Spleen (tissue), 11 donors: Measurements from ENCODE around the gene NSFL1C. TPM values are rescaled to one million over a fixed set of nuclear protein-coding genes. Genes with fewer than 3 reads are reported as not detected.

ENCODE experiments used
- DNase-seq: peaks from one replicate; pipeline ENCODE4 v3.0.0-alpha.2; 2020
- H3K27ac ChIP-seq, 8 donors: fragments of 200-600 bp; sonication (generic) in 7 of 8; 1 replicate in 4 of 8; 2 replicates in 4 of 8; pipeline versions ENCODE4 v1.5.0 to v1.8.0; 2016 to 2021; ENCODE audit warnings: inconsistent platforms in 4 of 8, mild to moderate bottlenecking in 4 of 8, moderate library complexity in 1 of 8
- H3K27me3 ChIP-seq, 7 donors: fragments of 200-600 bp; sonication (generic) in 6 of 7; replicated peaks in 1 of 7; 1 replicate in 4 of 7; 2 replicates in 3 of 7; pipeline versions ENCODE4 v1.5.0 to v1.8.0; 2016 to 2021; ENCODE audit warnings: inconsistent platforms in 3 of 7, mild to moderate bottlenecking in 1 of 7
- H3K36me3 ChIP-seq, 6 donors: fragments of 200-600 bp; sonication (generic) in 5 of 6; 1 replicate in 4 of 6; 2 replicates in 2 of 6; pipeline versions ENCODE4 v1.5.0 to v1.8.0; 2016 to 2021; ENCODE audit warnings: inconsistent platforms in 2 of 6
- H3K4me1 ChIP-seq, 6 donors: fragments of 200-600 bp; sonication (generic) in 5 of 6; 1 replicate in 3 of 6; 2 replicates in 3 of 6; pipeline versions ENCODE4 v1.5.0 to v1.8.0; 2016 to 2021; ENCODE audit warnings: inconsistent platforms in 3 of 6
- H3K4me3 ChIP-seq, 8 donors: fragments of 200-600 bp; sonication (generic) in 7 of 8; 1 replicate in 4 of 8; 2 replicates in 4 of 8; pipeline versions ENCODE4 v1.5.0 to v1.8.0; 2016 to 2021; ENCODE audit warnings: inconsistent platforms in 4 of 8, mild to moderate bottlenecking in 4 of 8, moderate library complexity in 2 of 8
- H3K9me3 ChIP-seq, 8 donors: fragments of 200-600 bp; sonication (generic) in 7 of 8; 1 replicate in 4 of 8; 2 replicates in 4 of 8; pipeline versions ENCODE4 v1.5.0 to v1.8.0; 2016 to 2021; ENCODE audit warnings: inconsistent platforms in 4 of 8
- CTCF ChIP-seq, 11 experiments: fragments of 200-600 bp in 7 of 11; fragments of 450-650 bp in 4 of 11; sonication (generic) in 4 of 11; IDR thresholded peaks in 8 of 11; conservative IDR thresholded peaks in 3 of 11; 1 replicate in 7 of 11; 2 replicates in 4 of 11; pipeline versions ENCODE4 v1.4.0 to v1.8.0; 2016 to 2021; ENCODE audit warnings: antibody characterized with exemption in 11 of 11, inconsistent platforms in 4 of 11, mild to moderate bottlenecking in 1 of 11
- POLR2A ChIP-seq, 3 donors: fragments of 450-650 bp; IDR thresholded peaks; one replicate each; pipeline ENCODE4 v1.5.1; 2017; ENCODE audit warnings: antibody characterized with exemption in 3 of 3, mild to moderate bottlenecking in 1 of 3
- POLR2AphosphoS5 ChIP-seq, 3 donors: sonication (generic); formaldehyde crosslinking; IDR thresholded peaks; one replicate each; pipeline ENCODE4 v1.5.1; 2017; ENCODE audit warnings: antibody characterized with exemption in 3 of 3
- WGBS, 5 donors: extraction: QIAGEN DNeasy Blood & Tissue Kit in 3 of 5; methylation state at CpG; one replicate each; pipeline versions ENCODE4 v1.1.5 to v1.1.7; 2013 to 2018; 5-methylcytosine and 5-hydroxymethylcytosine counted together
- intact Hi-C: fragments of 100-400 bp; cut with DNase I; formaldehyde crosslinking; loops from one replicate; pipeline ENCODE4 v1.15.0; 2023; ENCODE audit warnings: low total_unique reads
- polyA plus RNA-seq, 3 donors: library from polyadenylated mRNA; stranded (reverse); fragments of 200-250 nt; gene quantifications; one replicate each; pipeline ENCODE4 v1.2.1, GENCODE V29; 2013
- total RNA-seq, 7 donors: library from RNA; depleted of rRNA in 3 of 7; stranded (reverse); fragments of >200 nt in 3 of 7; fragmentation: NEBNext Ultra II Directional in 4 of 7; extraction: Animal tissue kit (Norgen Biotek cat#: 25700) in 4 of 7; gene quantifications; one replicate each; pipeline versions ENCODE4 v1.1.0 to v1.2.1, GENCODE V29; 2016 to 2021
- donor health status: healthy with polysubstance abuse.
- donor health status: DM: no; HTN: no; CAD: no; lungs with moderate emphysema.
- donor health status: DM: no; HTN: no; CAD: no.
- donor health status: Bipolar disorder and iron deficiency.
- donor health status: healthy.
- donor health status: DM: no; HTN: no; CAD: no.
- donor health status: DM: yes; HTN: yes; CAD: no.

The NSFL1C gene
- total and polyA plus RNA-seq, 10 donors, result 37.1 to 88.5 (median 66.3) TPM

- TF ChIP-seq POLR2AphosphoS5 (IDR thresholded peaks at IDR 0.05) (no peak), CTCF (IDR thresholded peaks at IDR 0.05 in 8 of 11, conservative IDR thresholded peaks at IDR 0.05 in 3 of 11) (peak in 4 of 11 experiments; percentile 9 to 37 (median 28)), POLR2A (IDR thresholded peaks at IDR 0.05) (no peak)
- no peak overlapping the region for H3K27ac ChIP-seq
- no peak for DNase-seq
- H3K4me3 ChIP-seq, result no peak overlapping the region
- no peaks in the 10 kb centered on the region for H3K9me3 ChIP-seq
- H3K27me3 ChIP-seq, result no peaks in the 10 kb centered on the region
- peaks cover 12 to 65% (median 47%) of the 10 kb centered on the region in 6 donors for H3K36me3 ChIP-seq
- peaks cover 5 to 34% (median 14%) of the 10 kb centered on the region in 6 donors for H3K4me1 ChIP-seq
- WGBS, 5 donors, result 65 to 92% (median 83%) methylated on average over 6 of the region's 6 CpGs
- intact Hi-C loops, result no loop called here
Observed at GRCh38 chr20:1440024-1440423, 26.6 kb downstream of the NSFL1C start.

GRCh38 chr20:1438361-1438760, 28.3 kb downstream of the NSFL1C start:
- intact Hi-C loops, result loop anchor here (2.0 kb wide), 1 partner anchor 126 kb away; no protein-coding TSS in a partner anchor
- Histone ChIP-seq H3K4me1 (peaks cover 15 to 48% (median 27%) of the 10 kb centered on the region in 6 donors), H3K27ac (no peak overlapping the region), H3K36me3 (peaks cover 4 to 48% (median 30%) of the 10 kb centered on the region in 6 donors), H3K4me3 (no peak overlapping the region), H3K9me3 (no peaks in the 10 kb centered on the region), H3K27me3 (peaks cover 0 to 5% (median 0%) of the 10 kb centered on the region in 7 donors)
- no peak for DNase-seq
- whole genome bisulfite sequencing, 5 donors, result 5 to 92% (median 44%) methylated on average over 1 of the region's 1 CpG
- TF ChIP-seq POLR2A (IDR thresholded peaks at IDR 0.05), result no peak

GRCh38 chr20:1437235-1437904, 29.3 kb downstream of the NSFL1C start:
- peaks cover 0 to 38% (median 20%) of the 10 kb centered on the region in 6 donors for H3K36me3 ChIP-seq

GRCh38 chr20:1436263-1436662, 30.4 kb downstream of the NSFL1C start:
- Histone ChIP-seq H3K4me1 (peaks cover 15 to 48% (median 27%) of the 10 kb centered on the region in 6 donors), H3K36me3 (peaks cover 0 to 27% (median 9%) of the 10 kb centered on the region in 6 donors), H3K27ac (no peak overlapping the region), H3K4me3 (no peak overlapping the region), H3K9me3 (no peaks in the 10 kb centered on the region), H3K27me3 (peaks cover 0 to 5% (median 0%) of the 10 kb centered on the region in 7 donors)
- TF ChIP-seq CTCF (IDR thresholded peaks at IDR 0.05 in 8 of 11, conservative IDR thresholded peaks at IDR 0.05 in 3 of 11), result no peak
- no peak for TF ChIP-seq POLR2AphosphoS5 (IDR thresholded peaks at IDR 0.05)
- TF ChIP-seq POLR2A (IDR thresholded peaks at IDR 0.05), result no peak
- intact Hi-C loops, result no loop called here
- no peak for DNase-seq
- WGBS, 5 donors, result 90 to 94% (median 92%) methylated on average over 8 of the region's 8 CpGs

More at GRCh38 chr20:1437235-1437904, 29.3 kb downstream of the NSFL1C start:
- intact Hi-C loops, result no loop called here
- Histone ChIP-seq H3K27ac (no peak overlapping the region), H3K27me3 (peaks cover 0 to 5% (median 0%) of the 10 kb centered on the region in 7 donors), H3K4me3 (no peak overlapping the region), H3K9me3 (no peaks in the 10 kb centered on the region), H3K4me1 (peaks cover 15 to 48% (median 27%) of the 10 kb centered on the region in 6 donors)
- TF ChIP-seq CTCF (IDR thresholded peaks at IDR 0.05 in 8 of 11, conservative IDR thresholded peaks at IDR 0.05 in 3 of 11), result peak; percentile 88 to 95 (median 92)
- peak in 1 of 3 donors; percentile 70 for TF ChIP-seq POLR2AphosphoS5 (IDR thresholded peaks at IDR 0.05)
- TF ChIP-seq POLR2A (IDR thresholded peaks at IDR 0.05), result no peak
- peak; percentile 95 for DNase-seq
- WGBS, 5 donors, result 32 to 37% (median 35%) methylated on average over 5 of the region's 5 CpGs
